Measurements from ENCODE around the gene AAGAB. TPM values are rescaled to one million over a fixed set of nuclear protein-coding genes. Genes with fewer than 3 reads are reported as not detected.

AAGAB gene, protein sequence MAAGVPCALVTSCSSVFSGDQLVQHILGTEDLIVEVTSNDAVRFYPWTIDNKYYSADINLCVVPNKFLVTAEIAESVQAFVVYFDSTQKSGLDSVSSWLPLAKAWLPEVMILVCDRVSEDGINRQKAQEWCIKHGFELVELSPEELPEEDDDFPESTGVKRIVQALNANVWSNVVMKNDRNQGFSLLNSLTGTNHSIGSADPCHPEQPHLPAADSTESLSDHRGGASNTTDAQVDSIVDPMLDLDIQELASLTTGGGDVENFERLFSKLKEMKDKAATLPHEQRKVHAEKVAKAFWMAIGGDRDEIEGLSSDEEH
- total RNA-seq = 10 to 100 TPM; 31.0 to 45.3 TPM

DNA sequence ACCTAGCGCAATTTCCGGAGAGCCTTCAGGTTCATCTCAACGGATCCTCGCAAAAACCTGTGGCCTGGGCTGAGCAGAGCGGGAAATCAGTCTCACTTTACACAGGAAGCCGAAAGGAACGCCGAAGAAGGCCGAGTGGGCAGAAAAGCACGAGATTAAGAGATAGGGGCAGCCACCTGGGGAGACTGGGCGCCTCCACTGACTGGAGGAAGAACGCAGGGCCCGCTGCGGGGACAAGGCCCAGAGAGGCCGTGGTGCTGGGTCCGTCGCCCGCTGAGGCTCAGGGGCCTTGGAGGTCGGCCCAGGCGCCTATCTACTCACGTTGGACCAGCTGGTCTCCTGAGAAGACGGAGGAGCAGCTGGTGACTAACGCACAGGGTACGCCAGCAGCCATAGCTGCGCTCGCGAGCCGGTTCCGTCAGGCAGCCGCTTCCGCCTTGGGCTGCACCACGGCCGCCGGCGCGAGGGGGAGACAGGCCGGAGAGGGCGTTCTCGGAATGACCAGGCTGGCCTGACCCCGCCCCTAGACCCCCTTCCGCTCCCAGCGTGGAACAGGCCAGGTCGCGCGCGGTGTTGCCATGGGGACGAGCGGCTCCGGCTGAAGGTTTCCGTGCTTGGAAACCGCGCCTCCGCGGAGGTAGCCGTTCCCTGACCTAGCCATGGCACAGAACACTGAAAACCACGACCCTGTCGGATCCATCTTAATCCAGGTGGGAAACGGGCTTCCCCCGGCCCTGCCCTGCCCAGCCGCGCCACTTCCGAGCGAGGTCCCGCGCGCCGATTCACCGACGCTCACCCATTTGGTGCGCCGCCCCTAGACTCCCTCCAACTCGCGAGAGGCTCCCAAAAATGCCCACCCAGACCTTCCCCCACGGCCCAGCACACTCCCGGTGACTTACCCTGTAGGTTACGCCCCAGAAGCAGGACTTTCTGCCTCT is at the start of gene AAGAB, which contains the start of gene IQCH:
AAGAB (minus strand) TSS at position 424 of the 938 bp plus-strand sequence; CDS start at position 394, 30 bp downstream.
IQCH (plus strand) TSS at position 549 of the 938 bp plus-strand sequence; CDS start at position 660, 111 bp downstream.

Other genes starting within 250 kb of the AAGAB start
- 1 to 10 TPM; 3.4 to 5.0 TPM for gene SMAD3, start 189.1 kb downstream of the AAGAB start, total RNA-seq
- gene IQCH, start 125 bp upstream of the AAGAB start, total RNA-seq = 1 to 10 TPM; 1.7 to 2.4 TPM

Data from melanocyte of skin (primary cell).